Small intestine (tissue), 7 donors: ENCODE measurements around the gene ALKBH6. TPM values are rescaled to one million over a fixed set of nuclear protein-coding genes. Genes with fewer than 3 reads are reported as not detected.

ENCODE experiments used
- DNase-seq, 2 donors: peaks; one replicate each; pipeline versions ENCODE4 v3.0.0 to v3.0.0-alpha.2; 2013
- FAIRE-seq: peaks from 2 replicates; lab custom pipeline; 2012; peaks lifted over from hg19 to GRCh38; lab: Jason Lieb, UNC
- H3K27ac ChIP-seq, 3 donors: one replicate each; pipeline ENCODE4 v1.5.1; 2013; ENCODE audit warnings: low read length in 2 of 3, mild to moderate bottlenecking in 2 of 3, control low read depth in 1 of 3, inconsistent platforms in 1 of 3, low read depth in 1 of 3, moderate library complexity in 1 of 3
- H3K27me3 ChIP-seq, 3 donors: one replicate each; pipeline ENCODE4 v1.6.1; 2013; ENCODE audit warnings: low read length in 3 of 3, inconsistent platforms in 1 of 3; ENCODE audit not compliant: control insufficient read depth in 3 of 3, insufficient read depth in 3 of 3
- H3K36me3 ChIP-seq, 3 donors: one replicate each; pipeline ENCODE4 v1.6.1; 2013; ENCODE audit warnings: low read length in 3 of 3, inconsistent platforms in 1 of 3, low read depth in 1 of 3, mild to moderate bottlenecking in 1 of 3, moderate library complexity in 1 of 3; ENCODE audit not compliant: control insufficient read depth in 3 of 3, insufficient read depth in 2 of 3
- H3K4me1 ChIP-seq, 3 donors: one replicate each; pipeline ENCODE4 v1.6.1; 2013; ENCODE audit warnings: low read length in 2 of 3, inconsistent platforms in 1 of 3, low read depth in 1 of 3, mild to moderate bottlenecking in 1 of 3, moderate library complexity in 1 of 3; ENCODE audit not compliant: control insufficient read depth in 3 of 3, insufficient read depth in 2 of 3
- H3K4me3 ChIP-seq, 3 donors: one replicate each; pipeline ENCODE4 v1.5.1; 2013; ENCODE audit warnings: low read length in 3 of 3, control low read depth in 1 of 3, inconsistent platforms in 1 of 3, low read depth in 1 of 3, mild to moderate bottlenecking in 1 of 3, moderate library complexity in 1 of 3
- H3K9me3 ChIP-seq, 2 donors: one replicate each; pipeline ENCODE4 v1.6.1; 2013; ENCODE audit warnings: low read depth in 1 of 2, low read length in 1 of 2; ENCODE audit not compliant: control insufficient read depth in 2 of 2, insufficient read depth in 1 of 2
- WGBS, 3 donors: extraction: QIAGEN DNeasy Blood & Tissue Kit; methylation state at CpG; one replicate each; pipeline ENCODE4 v1.1.7; 2013; 5-methylcytosine and 5-hydroxymethylcytosine counted together
- polyA plus RNA-seq, 4 donors: library from polyadenylated mRNA; stranded (reverse) in 3 of 4; unstranded in 1 of 4; fragments of 200-250 nt in 3 of 4; fragments of 120-200 nt in 1 of 4; gene quantifications; one replicate each; pipeline versions ENCODE4 v1.2.1 to v1.2.3, GENCODE V29; 2013
- donor health status: healthy with polysubstance abuse.
- donor health status: control.
- donor health status: control.
- donor health status: Bipolar disorder and iron deficiency.
- donor health status: healthy.

Gene ALKBH6
- polyA plus RNA-seq, 4 donors, result 14.3 to 19.7 (median 15.6) TPM

DNA sequence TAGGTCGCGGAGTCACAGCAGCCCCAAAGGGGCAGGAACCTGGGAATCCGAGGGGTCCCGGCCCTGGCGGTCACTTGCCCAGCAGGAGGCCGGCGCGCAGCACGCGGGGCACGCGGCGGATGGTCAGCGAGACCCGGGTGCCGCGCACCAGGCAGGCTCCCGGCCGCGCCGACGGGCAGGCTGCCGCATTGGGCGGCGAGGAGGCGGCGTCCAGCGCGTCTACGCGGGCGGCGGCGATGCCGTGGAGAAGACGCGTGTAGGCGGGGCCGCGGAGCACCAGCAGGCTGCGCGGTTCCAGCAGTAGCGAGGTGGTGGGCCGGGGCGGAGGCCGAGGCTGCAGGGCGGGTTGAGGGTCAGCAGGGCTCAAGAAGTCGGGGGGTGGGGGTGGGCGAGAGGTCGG, 4.8 kb downstream of the ALKBH6 start:
- WGBS, 3 donors, result 1 to 2% (median 1%) methylated on average over 48 to 50 of the region's 50 CpGs
- peaks cover 0 to 19% (median 0%) of the 10 kb centered on the region in 3 donors for H3K36me3 ChIP-seq
- H3K27ac ChIP-seq, result no peak overlapping the region
- peak overlapping the region in 2 of 3 donors; percentile 52 to 64 for H3K4me3 ChIP-seq
- DNase-seq, result peak; percentile 52 to 72
- H3K4me1 ChIP-seq, result peaks cover 4 to 21% (median 5%) of the 10 kb centered on the region in 3 donors
- no peak for FAIRE-seq
- no peaks in the 10 kb centered on the region for H3K27me3 ChIP-seq
- no peaks in the 10 kb centered on the region for H3K9me3 ChIP-seq

DNA sequence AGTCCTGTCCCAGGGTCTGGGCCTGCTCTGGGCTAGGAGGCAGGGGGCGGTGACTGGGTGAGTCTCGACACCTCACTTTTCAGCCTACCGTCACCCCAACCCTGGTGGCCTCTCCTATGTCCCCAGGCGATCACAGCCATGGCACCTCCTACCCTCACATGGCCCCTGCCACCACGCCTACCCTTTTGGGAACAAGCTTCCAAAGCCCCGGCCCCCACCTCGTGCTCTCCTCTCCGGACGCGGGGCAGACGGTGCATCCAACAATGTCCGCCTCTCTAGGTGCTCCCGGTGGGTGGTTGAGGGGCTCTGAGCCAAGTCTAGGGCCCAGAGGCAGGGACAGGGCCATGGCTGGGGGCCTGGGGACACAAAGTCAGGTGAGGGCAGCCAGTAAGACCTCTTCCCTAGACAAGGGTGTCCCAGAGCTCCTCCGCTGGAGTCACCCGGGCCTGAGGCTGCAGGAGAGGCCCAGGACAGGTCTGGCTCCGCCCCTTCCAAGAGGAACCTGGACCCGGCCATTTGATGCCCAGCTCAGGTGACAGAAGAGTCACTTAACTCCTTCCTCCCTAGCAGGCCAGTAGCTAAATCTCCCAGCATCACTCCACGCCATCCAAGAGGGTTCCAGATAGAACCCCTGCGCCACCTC, 5.6 kb downstream of the ALKBH6 start, which contains the start of gene SYNE4:
TSS of gene SYNE4 (minus strand) at position 478 of the 643 bp plus-strand sequence. CDS start at position 346, 132 bp downstream.
- peak within 1 kb of the TSS; percentile 19 to 64 (median 52) for H3K4me3 ChIP-seq
- no peak for FAIRE-seq
- no peak within 1 kb of the TSS for H3K27ac ChIP-seq
- no peaks in the 10 kb centered on the region for H3K9me3 ChIP-seq
- H3K27me3 ChIP-seq, result no peaks in the 10 kb centered on the region
- peak; percentile 85 to 86 for DNase-seq
- WGBS, 3 donors, result 30 to 47% (median 32%) methylated on average over 16 to 19 of the region's 19 CpGs
- peaks cover 3 to 18% (median 4%) of the 10 kb centered on the region in 3 donors for H3K4me1 ChIP-seq
- H3K36me3 ChIP-seq, result peaks cover 0 to 25% (median 0%) of the 10 kb centered on the region in 3 donors

DNA sequence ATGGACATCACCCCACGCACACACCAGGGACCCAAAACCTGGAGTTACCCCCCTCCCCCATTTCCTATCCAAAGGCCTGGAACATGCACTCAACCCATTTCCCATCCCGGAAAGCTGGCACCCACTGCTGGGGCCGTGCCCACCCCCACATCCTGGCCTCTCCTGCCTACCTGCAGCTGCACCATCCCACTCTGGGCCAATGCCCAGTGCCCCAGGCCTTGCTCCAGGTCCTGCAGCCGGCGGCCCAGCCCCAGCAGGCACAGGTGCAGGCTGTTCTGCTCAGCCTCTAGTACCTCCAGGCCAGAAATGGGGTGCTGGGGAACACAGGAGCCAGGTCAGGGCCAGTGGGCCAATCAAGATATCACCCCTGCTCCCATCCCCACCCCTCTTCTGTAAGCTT, 7.1 kb downstream of the ALKBH6 start:
- no peaks in the 10 kb centered on the region for H3K27me3 ChIP-seq
- peaks cover 0 to 14% (median 0%) of the 10 kb centered on the region in 3 donors for H3K4me1 ChIP-seq
- FAIRE-seq (no peak), DNase-seq (no peak)
- no peak overlapping the region for H3K4me3 ChIP-seq
- 90 to 97% (median 91%) methylated on average over 5 of the region's 5 CpGs for WGBS, 3 donors
- peaks cover 0 to 35% (median 0%) of the 10 kb centered on the region in 3 donors for H3K36me3 ChIP-seq
- no peaks in the 10 kb centered on the region for H3K9me3 ChIP-seq
- no peak overlapping the region for H3K27ac ChIP-seq

DNA sequence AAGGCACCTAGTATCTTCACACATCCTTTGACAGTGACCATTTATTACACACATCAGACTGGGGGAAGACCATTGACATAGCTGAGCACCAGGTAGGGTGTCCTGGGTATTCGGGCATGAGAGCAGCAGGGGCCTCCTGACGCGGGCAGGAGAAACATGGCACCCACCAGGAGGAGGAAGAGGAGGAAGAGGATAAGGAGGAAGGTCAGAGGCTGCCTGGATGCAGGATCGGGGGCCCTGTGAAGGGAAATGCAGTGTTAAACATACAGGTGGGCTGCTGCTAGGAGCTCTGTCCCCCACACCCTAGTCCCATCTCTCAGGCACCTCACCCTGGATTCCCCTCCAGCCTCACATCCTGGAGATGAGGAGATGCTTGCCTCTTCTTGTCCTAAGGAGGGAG, 10.7 kb downstream of the ALKBH6 start:
- WGBS, 3 donors, result 89 to 96% (median 95%) methylated on average over 4 of the region's 4 CpGs
- peaks cover 0 to 4% (median 3%) of the 10 kb centered on the region in 3 donors for H3K4me1 ChIP-seq
- H3K27me3 ChIP-seq, result no peaks in the 10 kb centered on the region
- H3K36me3 ChIP-seq, result peaks cover 0 to 59% (median 0%) of the 10 kb centered on the region in 3 donors
- no peaks in the 10 kb centered on the region for H3K9me3 ChIP-seq
- DNase-seq (no peak), FAIRE-seq (no peak)
- no peak overlapping the region for H3K27ac ChIP-seq
- no peak overlapping the region for H3K4me3 ChIP-seq

DNA sequence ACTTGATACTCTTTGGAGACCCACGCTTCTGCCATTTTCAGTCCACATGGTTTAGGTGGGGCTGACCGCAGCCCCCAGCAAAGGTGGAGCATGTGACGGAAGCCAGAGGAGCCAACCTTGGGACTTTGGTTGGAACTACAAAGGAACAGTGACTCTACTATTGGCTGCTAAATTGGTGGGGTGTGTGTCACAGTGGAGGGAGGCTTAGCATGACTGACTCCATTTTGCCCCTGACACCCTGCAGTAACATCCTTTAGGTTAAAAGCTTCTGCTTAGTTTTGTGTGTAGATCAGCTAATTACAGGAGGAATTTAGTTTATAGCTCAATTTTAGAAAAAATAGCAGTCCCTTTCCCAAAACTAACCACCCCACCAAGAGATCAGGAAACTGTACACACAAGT, 12.4 kb downstream of the ALKBH6 start:
- 94 to 99% (median 99%) methylated on average over 3 of the region's 3 CpGs for WGBS, 3 donors
- H3K9me3 ChIP-seq, result no peaks in the 10 kb centered on the region
- H3K27ac ChIP-seq, result no peak overlapping the region
- DNase-seq (no peak), FAIRE-seq (no peak)
- H3K4me1 ChIP-seq, result peaks cover 0 to 3% (median 1%) of the 10 kb centered on the region in 3 donors
- no peak overlapping the region for H3K4me3 ChIP-seq
- H3K27me3 ChIP-seq, result no peaks in the 10 kb centered on the region
- peaks cover 0 to 65% (median 5%) of the 10 kb centered on the region in 3 donors for H3K36me3 ChIP-seq

DNA sequence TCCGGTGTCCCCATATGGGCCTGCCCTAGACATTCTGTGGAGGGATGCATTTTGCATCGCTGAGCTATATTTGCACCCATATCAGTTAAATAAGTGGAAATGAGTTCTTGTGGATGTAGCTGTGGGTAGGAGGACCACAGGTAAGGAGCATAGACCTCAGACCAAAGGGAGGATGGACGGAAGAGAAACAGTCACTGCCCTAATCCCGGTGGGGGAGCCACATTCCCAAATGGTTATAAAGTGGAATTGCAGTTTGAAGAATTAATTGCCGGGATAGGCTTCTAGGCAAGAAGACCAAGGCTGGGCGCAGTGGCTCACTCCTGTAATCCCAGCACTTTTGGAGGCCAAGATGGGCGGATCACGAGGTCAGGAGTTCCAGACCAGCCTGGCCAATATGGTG, 17.2 kb downstream of the ALKBH6 start:
- no peak for DNase-seq
- H3K36me3 ChIP-seq, result peaks cover 0 to 32% (median 5%) of the 10 kb centered on the region in 3 donors
- FAIRE-seq, result no peak
- H3K9me3 ChIP-seq, result no peaks in the 10 kb centered on the region
- WGBS, 3 donors, result 70 to 81% (median 75%) methylated on average over 8 of the region's 8 CpGs
- H3K27me3 ChIP-seq, result no peaks in the 10 kb centered on the region
- H3K4me1 ChIP-seq, result peaks cover 2 to 15% (median 9%) of the 10 kb centered on the region in 3 donors
- no peak overlapping the region for H3K27ac ChIP-seq
- peak overlapping the region in 1 of 3 donors; percentile 76 for H3K4me3 ChIP-seq

DNA sequence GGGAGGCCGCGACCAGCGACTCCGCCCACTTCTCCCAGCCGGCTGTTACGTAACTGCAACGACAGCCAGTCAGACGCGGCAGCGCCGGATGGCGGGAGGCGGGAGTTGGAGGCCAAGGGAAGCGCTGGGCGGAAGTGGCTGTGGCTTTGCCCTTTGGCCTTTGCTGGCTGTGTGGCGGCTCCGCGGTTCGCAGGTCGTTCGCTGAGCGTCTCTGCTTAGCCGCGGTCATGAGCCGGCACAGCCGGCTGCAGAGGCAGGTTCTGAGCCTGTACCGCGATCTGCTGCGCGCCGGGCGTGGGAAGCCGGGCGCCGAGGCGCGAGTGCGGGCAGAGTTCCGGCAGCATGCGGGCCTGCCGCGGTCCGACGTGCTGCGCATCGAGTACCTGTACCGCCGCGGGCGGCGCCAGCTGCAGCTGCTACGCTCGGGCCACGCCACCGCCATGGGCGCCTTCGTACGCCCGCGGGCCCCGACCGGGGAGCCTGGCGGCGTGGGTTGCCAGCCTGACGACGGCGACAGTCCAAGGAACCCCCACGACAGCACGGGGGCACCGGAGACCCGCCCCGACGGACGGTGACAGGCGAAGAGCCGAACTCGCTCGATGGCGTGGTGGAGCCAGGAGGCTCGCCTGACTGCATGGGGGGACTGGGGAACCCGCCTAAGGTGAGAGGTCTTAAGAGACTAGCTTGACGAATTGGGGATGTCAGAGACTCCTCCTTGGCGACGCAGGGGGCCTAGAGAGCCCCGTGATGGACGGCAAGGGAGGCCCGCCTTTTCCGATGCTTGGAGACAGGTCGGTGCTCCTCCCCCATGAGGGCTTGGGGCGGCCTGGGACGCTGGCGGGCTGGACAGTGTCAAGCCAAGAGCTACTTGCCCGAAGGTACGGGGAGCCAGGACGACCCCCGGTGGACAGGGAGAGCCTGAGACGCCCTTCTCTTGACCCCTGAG, 18.7 kb downstream of the ALKBH6 start, which contains the start of gene SDHAF1:
TSS of gene SDHAF1 (plus strand) at position 141 of the 946 bp plus-strand sequence. CDS start at position 228, 87 bp downstream.
- Histone ChIP-seq H3K27me3 (no peaks in the 10 kb centered on the region), H3K4me1 (peaks cover 2 to 15% (median 9%) of the 10 kb centered on the region in 3 donors), H3K27ac (peak within 1 kb of the TSS; percentile 64 to 89 (median 73)), H3K9me3 (no peaks in the 10 kb centered on the region), H3K36me3 (peaks cover 0 to 24% (median 5%) of the 10 kb centered on the region in 3 donors), H3K4me3 (peak within 1 kb of the TSS; percentile 76 to 90 (median 83))
- 0 to 1% (median 1%) methylated on average over 80 to 97 of the region's 97 CpGs for WGBS, 3 donors
- FAIRE-seq (peak; percentile 19), DNase-seq (peak; percentile 98)
